ENCODE results near the gene PTGIR.

PTGIR gene

DNA sequence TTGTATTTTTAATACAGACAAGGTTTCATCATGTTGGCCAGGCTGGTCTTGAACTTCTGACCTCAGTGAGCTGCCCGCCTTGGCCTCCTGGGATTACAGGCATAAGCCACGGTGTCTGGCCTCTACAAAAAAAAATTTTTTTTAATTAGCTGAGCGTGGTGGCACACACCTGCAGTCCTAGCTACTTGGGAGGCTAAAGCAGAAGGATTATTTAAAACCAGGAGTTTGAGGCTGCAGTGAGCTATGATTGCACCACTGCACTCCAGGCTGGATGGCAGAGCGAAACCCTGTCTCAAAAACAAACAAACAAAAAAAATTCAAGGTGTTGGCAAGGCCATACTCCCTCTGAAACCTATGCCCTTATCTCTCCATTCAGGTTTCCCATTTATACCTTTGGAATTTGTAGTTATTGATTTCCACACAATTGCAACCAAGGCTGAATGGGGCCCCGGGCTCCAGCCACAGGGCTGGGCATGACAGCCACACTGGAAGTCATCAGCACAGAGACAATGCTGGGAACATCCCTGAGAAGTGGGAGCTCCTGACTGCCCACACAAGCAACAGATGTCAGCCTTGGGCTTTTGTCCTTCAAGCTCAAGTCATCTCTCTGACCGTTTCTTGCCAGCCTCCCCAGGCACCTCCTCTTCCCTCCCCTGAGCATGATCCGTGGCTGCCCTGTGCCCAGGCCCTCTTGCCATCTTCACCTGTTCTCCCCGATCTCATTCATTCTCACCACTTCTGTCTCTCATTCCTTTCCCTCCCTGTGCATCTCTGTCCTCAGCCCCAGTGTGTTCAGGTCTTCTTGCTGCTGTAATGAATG lies 51.0 kb downstream of the PTGIR start:
- H3K9ac ChIP-seq (ENCODE audit: low read length), result peak overlapping the region; percentile 44
- H3K4ac ChIP-seq (ENCODE audit: low read depth, low read length), result no peak overlapping the region
- peaks cover 7% of the 10 kb centered on the region for H3K4me1 ChIP-seq (ENCODE audit: control insufficient read depth, low read depth, low read length)
- no peaks in the 10 kb centered on the region for H3K36me3 ChIP-seq (ENCODE audit: control insufficient read depth, insufficient read depth, low read length)
- H2AK5ac ChIP-seq (ENCODE audit: low read length), result peak overlapping the region; percentile 9
- DNase-seq, result peak; percentile 9
- no peak overlapping the region for H3K18ac ChIP-seq (ENCODE audit: low read length)
- no peak overlapping the region for H2BK120ac ChIP-seq (ENCODE audit: low read depth, low read length)
- H3K4me3 ChIP-seq (ENCODE audit: low read length), result no peak overlapping the region
- no peaks in the 10 kb centered on the region for H3K27me3 ChIP-seq (ENCODE audit: insufficient read depth, low read length, poor library complexity)
- H4K5ac ChIP-seq (ENCODE audit: low read length), result no peak overlapping the region
- no peak overlapping the region for H3K4me2 ChIP-seq (ENCODE audit: low read length)
- H3K56ac ChIP-seq (ENCODE audit: low read length), result peak overlapping the region; percentile 53
- peak overlapping the region; percentile 33 for H3K23ac ChIP-seq (ENCODE audit: low read length)
- H2BK5ac ChIP-seq (ENCODE audit: low read length), result peak overlapping the region; percentile 49
- no peak overlapping the region for H2BK15ac ChIP-seq (replicated peaks; ENCODE audit: low read depth)
- H4K8ac ChIP-seq (ENCODE audit: low read depth, low read length), result no peak overlapping the region
- H3K79me2 ChIP-seq (ENCODE audit: control insufficient read depth, insufficient read depth, low read length), result no peaks in the 10 kb centered on the region
- peak overlapping the region; percentile 25 for H3K27ac ChIP-seq (ENCODE audit: low read depth, low read length)
- no CpG with 5 or more reads among the region's 8 CpGs for WGBS (ENCODE audit: extremely low coverage, insufficient coverage, low lambda C conversion rate)
- H3K79me1 ChIP-seq (ENCODE audit: low read length), result no peaks in the 10 kb centered on the region

DNA sequence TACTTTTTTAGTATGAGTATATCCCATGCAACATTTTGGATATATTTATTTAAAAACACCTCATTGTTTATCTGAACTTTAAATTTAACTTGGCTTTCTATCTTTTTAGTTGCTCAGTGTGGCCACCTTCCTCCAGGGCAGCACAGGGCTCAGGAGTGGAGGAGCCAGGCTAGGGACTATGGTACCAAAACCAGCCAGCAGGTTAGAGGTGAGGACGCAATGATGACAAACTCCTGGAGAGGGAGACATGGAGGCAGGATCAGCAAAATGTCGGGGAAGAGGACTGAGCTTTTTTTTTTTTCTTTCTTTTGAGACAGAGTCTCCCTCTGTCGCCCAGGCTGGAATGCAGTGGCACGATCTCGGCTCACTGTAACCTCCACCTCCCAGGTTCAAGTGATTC lies 53.4 kb downstream of the PTGIR start:
- H3K4ac ChIP-seq (ENCODE audit: low read depth, low read length), result no peak overlapping the region
- no peak overlapping the region for H2AK5ac ChIP-seq (ENCODE audit: low read length)
- no peak overlapping the region for H3K4me3 ChIP-seq (ENCODE audit: low read length)
- H3K36me3 ChIP-seq (ENCODE audit: control insufficient read depth, insufficient read depth, low read length), result no peaks in the 10 kb centered on the region
- no peak overlapping the region for H3K18ac ChIP-seq (ENCODE audit: low read length)
- peaks cover 4% of the 10 kb centered on the region for H3K4me1 ChIP-seq (ENCODE audit: control insufficient read depth, low read depth, low read length)
- H2BK120ac ChIP-seq (ENCODE audit: low read depth, low read length), result no peak overlapping the region
- H2BK15ac ChIP-seq (replicated peaks; ENCODE audit: low read depth), result no peak overlapping the region
- H3K79me1 ChIP-seq (ENCODE audit: low read length), result no peaks in the 10 kb centered on the region
- H4K8ac ChIP-seq (ENCODE audit: low read depth, low read length), result no peak overlapping the region
- no peak overlapping the region for H3K27ac ChIP-seq (ENCODE audit: low read depth, low read length)
- H3K79me2 ChIP-seq (ENCODE audit: control insufficient read depth, insufficient read depth, low read length), result no peaks in the 10 kb centered on the region
- peak; percentile 95 for DNase-seq
- no peak overlapping the region for H3K9ac ChIP-seq (ENCODE audit: low read length)
- no peak overlapping the region for H3K4me2 ChIP-seq (ENCODE audit: low read length)
- no peak overlapping the region for H2BK5ac ChIP-seq (ENCODE audit: low read length)
- H3K23ac ChIP-seq (ENCODE audit: low read length), result no peak overlapping the region
- H3K56ac ChIP-seq (ENCODE audit: low read length), result no peak overlapping the region
- WGBS (ENCODE audit: extremely low coverage, insufficient coverage, low lambda C conversion rate), result no CpG with 5 or more reads among the region's 5 CpGs
- H3K27me3 ChIP-seq (ENCODE audit: insufficient read depth, low read length, poor library complexity), result no peaks in the 10 kb centered on the region
- H4K5ac ChIP-seq (ENCODE audit: low read length), result no peak overlapping the region
